HepG2 (cell line): Measurements from ENCODE around the gene RNF40. TPM values are rescaled to one million over a fixed set of nuclear protein-coding genes. Genes with fewer than 3 reads are reported as not detected.

Source experiments
- ATAC-seq: fragments of 200-7000 bp; cut with Tn5 transposase; 3 replicates; pipeline ENCODE4 v1.9.1; 2020; ENCODE audit warnings: mild to moderate bottlenecking, moderate library complexity
- BruUV-seq: library from RNA; stranded (reverse); fragments of 400-500 nt; replicated peaks from 2 replicates; lab custom pipeline; 2021; lab: Mats Ljungman, UMichigan
- CTCF ChIA-PET: fragments of 300-600 bp; formaldehyde crosslinking; extraction: SDS; loops from one replicate; lab custom pipeline; 2021; ENCODE audit warnings: low total read pairs, inconsistent platforms, low intra/inter-chr PET ratio; lab: Yijun Ruan, JAX
- POLR2A ChIA-PET: fragments of 350-600 bp; sonication (Branson Sonifier 250); formaldehyde crosslinking; loops from one replicate; lab custom pipeline; 2020; ENCODE audit warnings: antibody characterized with exemption, inconsistent platforms; lab: Yijun Ruan, JAX
- DNase-seq: peaks from one replicate; pipeline ENCODE4 v3.0.0-alpha.2; 2015; ENCODE audit warnings: low spot score
- FAIRE-seq: peaks from 3 replicates; lab custom pipeline; 2011; peaks lifted over from hg19 to GRCh38; lab: Jason Lieb, UNC
- H2AFZ ChIP-seq: one replicate; pipeline ENCODE4 v1.6.1; 2011; ENCODE audit warnings: low read length, inconsistent platforms
- H3K27ac ChIP-seq: fragments of 300-600 bp; 3 replicates; pipeline ENCODE4 v1.8.0; 2011; ENCODE audit warnings: mixed run types, mild to moderate bottlenecking, mixed read lengths, low read length, inconsistent platforms; ENCODE audit not compliant: insufficient read depth; ENCODE audit errors: extremely low read length
- H3K27me3 ChIP-seq, 2 experiments: fragments of 200-600 bp in 1 of 2; 2 replicates in 1 of 2; 3 replicates in 1 of 2; pipeline versions ENCODE4 v1.6.0 to v1.8.0; 2011; ENCODE audit warnings: low read length in 2 of 2, mild to moderate bottlenecking in 2 of 2, moderate library complexity in 2 of 2, inconsistent platforms in 1 of 2; ENCODE audit not compliant: insufficient read depth in 2 of 2, control insufficient read depth in 1 of 2
- H3K36me3 ChIP-seq, 2 experiments: fragments of 200-600 bp in 1 of 2; replicated peaks in 1 of 2; 2 replicates in 1 of 2; 3 replicates in 1 of 2; pipeline versions ENCODE4 v1.5.1 to v1.8.0; 2011; ENCODE audit warnings: low read length in 2 of 2, inconsistent platforms in 1 of 2; ENCODE audit not compliant: insufficient read depth in 2 of 2, control insufficient read depth in 1 of 2
- H3K4me1 ChIP-seq: 2 replicates; pipeline ENCODE4 v1.5.1; 2012; ENCODE audit warnings: low read length, inconsistent platforms; ENCODE audit not compliant: insufficient read depth
- H3K4me2 ChIP-seq: 2 replicates; pipeline ENCODE4 v1.6.0; 2011; ENCODE audit warnings: low read depth, low read length, inconsistent platforms
- H3K4me3 ChIP-seq, 3 experiments: fragments of 200-600 bp in 1 of 3; sonication (generic), shearing (Covaris generic) in 1 of 3; replicated peaks in 1 of 3; 2 replicates each; pipeline ENCODE4 v1.5.1; 2011 to 2016; ENCODE audit warnings: low read length in 3 of 3, inconsistent platforms in 2 of 3, low read depth in 2 of 3, mild to moderate bottlenecking in 2 of 3, control low read depth in 1 of 3, mixed read lengths in 1 of 3; ENCODE audit not compliant: insufficient read depth in 1 of 3
- H3K79me2 ChIP-seq: one replicate; pipeline ENCODE4 v1.6.1; 2011; ENCODE audit warnings: low read length, inconsistent platforms; ENCODE audit not compliant: insufficient read depth
- H3K9ac ChIP-seq: 2 replicates; pipeline ENCODE4 v1.6.0; 2011; ENCODE audit warnings: mild to moderate bottlenecking, low read depth, low read length, inconsistent platforms; ENCODE audit not compliant: insufficient read depth
- H3K9me3 ChIP-seq: 2 replicates; pipeline ENCODE4 v1.5.1; 2012; ENCODE audit warnings: mild to moderate bottlenecking, low read length
- H4K20me1 ChIP-seq: 2 replicates; pipeline ENCODE4 v1.6.0; 2011; ENCODE audit warnings: inconsistent platforms, mild to moderate bottlenecking, low read length, moderate library complexity; ENCODE audit not compliant: insufficient read depth
- AKNA ChIP-seq: sonication (generic); formaldehyde crosslinking; IDR thresholded peaks from 2 replicates; pipeline ENCODE4 v1.4.0; 2020; ENCODE audit warnings: missing genetic modification reagents, borderline replicate concordance
- ARNT2 ChIP-seq: sonication (generic); formaldehyde crosslinking; IDR thresholded peaks from 2 replicates; pipeline ENCODE4 v1.8.0; 2022; ENCODE audit warnings: mild to moderate bottlenecking, low read depth, missing genetic modification reagents, moderate library complexity
- NFE2L1 ChIP-seq: sonication (generic); formaldehyde crosslinking; IDR thresholded peaks from 2 replicates; pipeline ENCODE4 v1.4.0; 2020; ENCODE audit warnings: missing genetic modification reagents, mild to moderate bottlenecking, borderline replicate concordance
- RCOR2 ChIP-seq: IDR thresholded peaks from 2 replicates; pipeline ENCODE4 v1.6.1; 2016; ENCODE audit warnings: missing biosample characterization, missing genetic modification reagents
- TRAFD1 ChIP-seq: sonication (generic); formaldehyde crosslinking; IDR thresholded peaks from 2 replicates; pipeline ENCODE4 v1.5.1; 2020; ENCODE audit warnings: missing genetic modification reagents, mild to moderate bottlenecking, borderline replicate concordance
- ZFYVE20 ChIP-seq: sonication (generic); formaldehyde crosslinking; IDR thresholded peaks from 2 replicates; pipeline ENCODE4 v1.8.0; 2023; ENCODE audit warnings: low read depth, mild to moderate bottlenecking, moderate library complexity, missing genetic modification reagents, borderline replicate concordance
- ZNF598 ChIP-seq: sonication (generic); formaldehyde crosslinking; IDR thresholded peaks from 2 replicates; pipeline ENCODE4 v1.5.1; 2020; ENCODE audit warnings: mild to moderate bottlenecking, missing genetic modification reagents, borderline replicate concordance
- ZNF782 ChIP-seq: sonication (generic); formaldehyde crosslinking; IDR thresholded peaks from 2 replicates; pipeline ENCODE4 v1.4.0; 2020; ENCODE audit warnings: missing genetic modification reagents, mild to moderate bottlenecking, borderline replicate concordance
- WGBS: methylation state at CpG from one replicate; pipeline ENCODE4 v1.1.6; 2017; ENCODE audit warnings: low lambda C conversion rate; 5-methylcytosine and 5-hydroxymethylcytosine counted together
- in situ Hi-C: cut with HindIII; loops from 2 replicates; pipeline ENCODE4 v1.10.0; 2017; ENCODE audit warnings: low pct_unique_long_range_greater_than_20kb; ENCODE audit not compliant: extremely low pct_ligation_motif_present
- intact Hi-C: fragments of 100-400 bp; cut with micrococcal nuclease; formaldehyde crosslinking; loops from one replicate; pipeline ENCODE4 v1.10.0; 2022; ENCODE audit not compliant: unreplicated experiment
- polyA plus RNA-seq, 8 experiments: library from polyadenylated mRNA; depleted of rRNA in 3 of 8; stranded (reverse) in 7 of 8; unstranded in 1 of 8; fragments of >200 nt; fragmentation: Illumina TruSeq in 4 of 8; extraction: Trizol in 4 of 8; gene quantifications; 2 replicates each; pipeline versions ENCODE4 v1.2.1 to v1.2.3, GENCODE V29; 2011 to 2016; ENCODE audit warnings: low read depth in 4 of 8, missing spikeins in 1 of 8, mixed read lengths in 1 of 8; ENCODE audit not compliant: insufficient read depth in 1 of 8
- total RNA-seq, 5 experiments: library from RNA; depleted of rRNA; stranded (reverse); fragments of >200 nt; fragmentation: Illumina TruSeq; extraction: Trizol; gene quantifications; 2 replicates each; pipeline ENCODE4 v1.2.3, GENCODE V29; 2016; ENCODE audit warnings: low read depth in 1 of 5

Gene RNF40
- total and polyA plus RNA-seq, 2 of the 13 experiments (the other 11 are each of a cell fraction or from before 2014, with no cell fraction given) = 84.0 to 85.6 TPM

- no peak for TF ChIP-seq RCOR2
- TF ChIP-seq ZNF598 (CRISPR knock-in tag) = 0 out of 2 replicates have a peak, but pooled peaks have one; percentile 21
- TSS peak; percentile 18 for BruUV-seq
- H3K79me2 ChIP-seq = peaks cover 9% of the 10 kb centered on the region
- no peaks in the 10 kb centered on the region for H4K20me1 ChIP-seq
- H2AFZ ChIP-seq = no peak overlapping the region
- H3K4me2 ChIP-seq = peak overlapping the region; percentile 95
- intact Hi-C loops (loop anchor here (1.0 to 5.0 kb wide), 2 partner anchors 26 to 38 kb away; partner anchors contain the start of gene PHKG2), in situ Hi-C loops (no loop called here)
- H3K36me3 ChIP-seq = peaks cover 25 to 50% of the 10 kb centered on the region in 2 experiments
- peak overlapping the region; percentile 89 for H3K27ac ChIP-seq
- H3K9me3 ChIP-seq = no peaks in the 10 kb centered on the region
- ATAC-seq (peak; percentile 5), FAIRE-seq (no peak), DNase-seq (no peak)
- ChIA-PET POLR2A (interaction anchor here (0.5 to 2.2 kb wide), 16 partner anchors 8 to 220 kb away, joined by 3 to 34 read pairs (median 8); partner anchors contain the start of genes FBRS, FBXL19, PHKG2 and SRCAP), CTCF (no interaction called here)
- peak overlapping the region; percentile 63 to 88 (median 75); a peak in 4 of 6 replicates for H3K4me3 ChIP-seq
- H3K4me1 ChIP-seq = peaks cover 36% of the 10 kb centered on the region
- no peaks in the 10 kb centered on the region; a peak in 1 of 5 replicates for H3K27me3 ChIP-seq
- peak overlapping the region; percentile 92 for H3K9ac ChIP-seq
- 88% methylated on average over 7 of the region's 8 CpGs for WGBS
These were observed 12.4 kb downstream of the RNF40 start for GRCh38 chr16:30774367-30775130.

GRCh38 chr16:30775131-30775391 is 12.9 kb downstream of the RNF40 start:
- no TSS peak for BruUV-seq
- no peak for DNase-seq
- CTCF ChIA-PET = no interaction called here
- TF ChIP-seq TRAFD1 = no peak
- no peak for TF ChIP-seq ARNT2
- 0 out of 2 replicates have a peak, but pooled peaks have one; percentile 15 for TF ChIP-seq NFE2L1 (CRISPR knock-in tag)
- 0 out of 2 replicates have a peak, but pooled peaks have one; percentile 36 for TF ChIP-seq ZNF782 (CRISPR knock-in tag)
- 0 out of 2 replicates have a peak, but pooled peaks have one; percentile 20 for TF ChIP-seq ZFYVE20
- peak; percentile 50 for TF ChIP-seq AKNA (CRISPR knock-in tag)

More at GRCh38 chr16:30775131-30775391, 12.9 kb downstream of the RNF40 start:
- POLR2A ChIA-PET = interaction anchor here (0.9 to 2.2 kb wide), 16 partner anchors 8 to 343 kb away, joined by 3 to 34 read pairs (median 8); partner anchors contain the start of genes FBRS, FBXL19, KAT8 and PHKG2
- FAIRE-seq (no peak), ATAC-seq (no peak)
- WGBS = 50% methylated on average over 2 of the region's 15 CpGs
- in situ Hi-C loops (no loop called here), intact Hi-C loops (loop anchor here (1.0 to 5.0 kb wide), 2 partner anchors 27 to 37 kb away; partner anchors contain the start of gene PHKG2)
- H3K4me2 ChIP-seq = peak overlapping the region; percentile 95
- peaks cover 36% of the 10 kb centered on the region for H3K4me1 ChIP-seq
- peak overlapping the region; percentile 92 for H3K9ac ChIP-seq
- H3K27me3 ChIP-seq = no peaks in the 10 kb centered on the region; a peak in 1 of 5 replicates
- peak overlapping the region; percentile 63 to 88 (median 75); a peak in 5 of 6 replicates for H3K4me3 ChIP-seq
- H3K79me2 ChIP-seq = peaks cover 9% of the 10 kb centered on the region
- H3K27ac ChIP-seq = peak overlapping the region; percentile 89
- H3K9me3 ChIP-seq = no peaks in the 10 kb centered on the region
- no peak overlapping the region for H2AFZ ChIP-seq
- H3K36me3 ChIP-seq = peaks cover 24 to 46% of the 10 kb centered on the region in 2 experiments
- no peaks in the 10 kb centered on the region for H4K20me1 ChIP-seq
